H1 (cell line): ENCODE results near the gene PIEZO1. TPM values are rescaled to one million over a fixed set of nuclear protein-coding genes. Genes with fewer than 3 reads are reported as not detected.

Source experiments
- CTCF ChIA-PET: fragments of 300-600 bp; sonication (Branson Sonifier 250); formaldehyde crosslinking; loops from one replicate; lab custom pipeline; 2021; ENCODE audit not compliant: partially characterized antibody; lab: Charles Lee
- POLR2A ChIA-PET: fragments of 300-600 bp; sonication (Branson Sonifier 250); formaldehyde crosslinking; loops from one replicate; lab custom pipeline; 2021; ENCODE audit warnings: inconsistent platforms; ENCODE audit not compliant: partially characterized antibody; lab: Charles Lee
- DNase-seq, 2 experiments: peaks; one replicate each; pipeline versions ENCODE4 v3.0.0 to v3.0.0-alpha.2; 2010 to 2022; ENCODE audit warnings: low spot score in 2 of 2, low read depth in 1 of 2, mixed read lengths in 1 of 2
- FAIRE-seq: peaks from 2 replicates; lab custom pipeline; 2011; peaks lifted over from hg19 to GRCh38; lab: Jason Lieb, UNC
- H2AFZ ChIP-seq: 2 replicates; pipeline ENCODE4 v1.8.1; 2012; ENCODE audit warnings: low read length, inconsistent platforms
- H2AK5ac ChIP-seq: 2 replicates; pipeline ENCODE4 v1.6.1; 2013; ENCODE audit warnings: low read depth, low read length
- H2BK120ac ChIP-seq: replicated peaks from 2 replicates; pipeline ENCODE3; 2013; ENCODE audit warnings: low read depth, low read length, inconsistent platforms
- H2BK12ac ChIP-seq: 2 replicates; pipeline ENCODE4 v1.6.1; 2013; ENCODE audit warnings: low read depth, low read length
- H2BK15ac ChIP-seq: 2 replicates; pipeline ENCODE4 v1.6.1; 2013; ENCODE audit warnings: low read length
- H2BK20ac ChIP-seq: 2 replicates; pipeline ENCODE4 v1.6.1; 2013; ENCODE audit warnings: low read length
- H2BK5ac ChIP-seq: 2 replicates; pipeline ENCODE4 v1.6.1; 2013; ENCODE audit warnings: low read depth, low read length
- H3K14ac ChIP-seq: 2 replicates; pipeline ENCODE4 v1.6.1; 2013; ENCODE audit warnings: inconsistent platforms; ENCODE audit not compliant: insufficient read length
- H3K18ac ChIP-seq: 2 replicates; pipeline ENCODE4 v1.6.1; 2013; ENCODE audit warnings: low read length; ENCODE audit errors: extremely low read depth
- H3K23ac ChIP-seq: 2 replicates; pipeline ENCODE4 v1.6.1; 2013; ENCODE audit warnings: inconsistent platforms; ENCODE audit not compliant: insufficient read length
- H3K23me2 ChIP-seq: 2 replicates; pipeline ENCODE4 v1.6.1; 2013; ENCODE audit warnings: low read depth, low read length
- H3K27ac ChIP-seq: 2 replicates; pipeline ENCODE4 v1.6.1; 2011; ENCODE audit warnings: low read depth, low read length, inconsistent platforms
- H3K27me3 ChIP-seq, 4 experiments: replicated peaks in 1 of 4; 1 replicate in 1 of 4; 2 replicates in 3 of 4; pipeline versions ENCODE4 v1.6.1 to v1.8.1; 2011 to 2013; ENCODE audit warnings: low read length in 3 of 4, mild to moderate bottlenecking in 3 of 4, inconsistent platforms in 2 of 4, mixed read lengths in 2 of 4, moderate library complexity in 1 of 4; ENCODE audit not compliant: control insufficient read depth in 3 of 4, insufficient read depth in 3 of 4; ENCODE audit errors: extremely low read depth in 1 of 4
- H3K36me3 ChIP-seq, 4 experiments: 2 replicates each; pipeline versions ENCODE4 v1.6.1 to v1.8.1; 2011 to 2013; ENCODE audit warnings: mild to moderate bottlenecking in 4 of 4, low read length in 3 of 4, moderate library complexity in 2 of 4, control low read depth in 1 of 4, inconsistent platforms in 1 of 4; ENCODE audit not compliant: insufficient read depth in 4 of 4, control insufficient read depth in 2 of 4
- H3K4ac ChIP-seq: replicated peaks from 2 replicates; pipeline ENCODE3; 2013; ENCODE audit warnings: low read length, low read depth, mixed read lengths, inconsistent platforms; ENCODE audit not compliant: insufficient read length
- H3K4me1 ChIP-seq, 4 experiments: replicated peaks in 1 of 4; 1 replicate in 1 of 4; 2 replicates in 3 of 4; pipeline versions ENCODE4 v1.6.1 to v1.8.1; 2011 to 2013; ENCODE audit warnings: low read length in 3 of 4, inconsistent platforms in 2 of 4, mixed read lengths in 1 of 4; ENCODE audit not compliant: insufficient read depth in 4 of 4, control insufficient read depth in 3 of 4
- H3K4me2 ChIP-seq, 2 experiments: 2 replicates each; pipeline versions ENCODE4 v1.6.1 to v1.8.1; 2011 to 2013; ENCODE audit warnings: low read depth in 2 of 2, low read length in 2 of 2, control low read depth in 1 of 2, inconsistent platforms in 1 of 2, mild to moderate bottlenecking in 1 of 2; ENCODE audit not compliant: insufficient read depth in 1 of 2
- H3K4me3 ChIP-seq, 4 experiments: fragments of 200-600, 300-600 bp in 1 of 4; sonication (generic), shearing (Covaris generic), sonication (Bioruptor Twin) in 1 of 4; 2 replicates each; pipeline versions ENCODE4 v1.5.1 to v1.8.1; 2011 to 2016; ENCODE audit warnings: low read length in 4 of 4, low read depth in 3 of 4, control low read depth in 2 of 4, inconsistent platforms in 2 of 4, mild to moderate bottlenecking in 2 of 4, mixed read lengths in 1 of 4, moderate library complexity in 1 of 4; ENCODE audit not compliant: insufficient read depth in 2 of 4; ENCODE audit errors: extremely low read depth in 1 of 4
- H3K56ac ChIP-seq: replicated peaks from 2 replicates; pipeline ENCODE3; 2013; ENCODE audit warnings: low read depth, mild to moderate bottlenecking, mixed read lengths, low read length, inconsistent platforms; ENCODE audit not compliant: insufficient read length
- H3K79me1 ChIP-seq: 2 replicates; pipeline ENCODE4 v1.6.1; 2013; ENCODE audit warnings: low read depth, low read length, control low read depth
- H3K79me2 ChIP-seq, 2 experiments: 2 replicates each; pipeline versions ENCODE4 v1.6.1 to v1.8.1; 2012 to 2013; ENCODE audit warnings: low read length in 2 of 2, mild to moderate bottlenecking in 2 of 2, inconsistent platforms in 1 of 2; ENCODE audit not compliant: insufficient read depth in 2 of 2, control insufficient read depth in 1 of 2
- H3K9ac ChIP-seq, 4 experiments: replicated peaks in 1 of 4; 1 replicate in 1 of 4; 2 replicates in 3 of 4; pipeline versions ENCODE4 v1.6.1 to v1.8.1; 2011 to 2013; ENCODE audit warnings: low read depth in 3 of 4, low read length in 3 of 4, control low read depth in 2 of 4, mild to moderate bottlenecking in 2 of 4, moderate library complexity in 2 of 4, inconsistent platforms in 1 of 4; ENCODE audit errors: extremely low read depth in 1 of 4
- H3K9me3 ChIP-seq, 2 experiments: 2 replicates each; pipeline versions ENCODE4 v1.6.1 to v1.8.1; 2012 to 2013; ENCODE audit warnings: mild to moderate bottlenecking in 2 of 2, moderate library complexity in 2 of 2, control low read depth in 1 of 2, inconsistent platforms in 1 of 2, low read depth in 1 of 2, low read length in 1 of 2, mixed read lengths in 1 of 2; ENCODE audit not compliant: insufficient read depth in 2 of 2
- H4K20me1 ChIP-seq, 2 experiments: replicated peaks in 1 of 2; 2 replicates each; pipeline versions ENCODE3 to v1.8.1; 2011 to 2013; ENCODE audit warnings: inconsistent platforms in 2 of 2, low read length in 2 of 2, mild to moderate bottlenecking in 1 of 2; ENCODE audit not compliant: insufficient read depth in 2 of 2, control insufficient read depth in 1 of 2
- H4K5ac ChIP-seq: 2 replicates; pipeline ENCODE4 v1.6.1; 2013; ENCODE audit warnings: low read length, low read depth, mixed read lengths, inconsistent platforms; ENCODE audit not compliant: insufficient read length
- H4K8ac ChIP-seq: 2 replicates; pipeline ENCODE4 v1.8.0; 2013; ENCODE audit warnings: mild to moderate bottlenecking, moderate library complexity, low read length, inconsistent platforms; ENCODE audit not compliant: insufficient read depth; ENCODE audit errors: extremely low read depth
- H4K91ac ChIP-seq: replicated peaks from 2 replicates; pipeline ENCODE3; 2013; ENCODE audit warnings: low read length, mixed read lengths, inconsistent platforms; ENCODE audit not compliant: insufficient read length
- EGR1 ChIP-seq: IDR thresholded peaks from 2 replicates; pipeline ENCODE4 v1.6.1; 2011; ENCODE audit warnings: low read depth, low read length, borderline replicate concordance
- GABPA ChIP-seq: IDR thresholded peaks from 2 replicates; pipeline ENCODE4 v1.6.1; 2011; ENCODE audit warnings: mild to moderate bottlenecking, low read length, moderate library complexity, borderline replicate concordance; ENCODE audit not compliant: insufficient read depth
- MAFK ChIP-seq: IDR thresholded peaks from 2 replicates; pipeline ENCODE4 v1.6.1; 2012; ENCODE audit warnings: low read depth, mild to moderate bottlenecking, improper control_type of control experiment, low read length
- PHF8 ChIP-seq: fragments of 200-600 bp; sonication (generic); conservative IDR thresholded peaks from 2 replicates; pipeline ENCODE4 v1.7.1; 2012; ENCODE audit warnings: low read depth, mild to moderate bottlenecking, inconsistent platforms, low read length, moderate library complexity
- POLR2AphosphoS5 ChIP-seq: IDR thresholded peaks from 2 replicates; pipeline ENCODE4 v1.6.1; 2011; ENCODE audit warnings: low read depth, low read length
- whole genome bisulfite sequencing, 2 experiments: shearing (Covaris generic) in 1 of 2; methylation state at CpG; one replicate each; pipeline versions ENCODE4 v1.1.6 to v1.1.7; 2013 to 2015; ENCODE audit warnings: low lambda C conversion rate in 2 of 2, mixed read lengths in 2 of 2, inconsistent platforms in 1 of 2, low coverage in 1 of 2, missing lambda C conversion rate in 1 of 2; ENCODE audit not compliant: insufficient replicate concordance in 2 of 2, insufficient coverage in 1 of 2, insufficient read length in 1 of 2; ENCODE audit errors: extremely low coverage in 1 of 2, missing lambda C conversion rate in 1 of 2; 5-methylcytosine and 5-hydroxymethylcytosine counted together
- polyA plus RNA-seq, 7 experiments: library from polyadenylated mRNA; depleted of rRNA in 3 of 7; stranded (reverse) in 5 of 7; unstranded in 2 of 7; fragments of >200 nt in 5 of 7; fragments of 200-250 nt in 2 of 7; gene quantifications; 1 replicate in 5 of 7; 2 replicates in 1 of 7; 4 replicates in 1 of 7; pipeline versions ENCODE4 v1.2.1 to v1.2.3, GENCODE V29; 2011 to 2013; ENCODE audit warnings: missing spikeins in 2 of 7, mixed read lengths in 2 of 7
- total RNA-seq: library from RNA; stranded (reverse); fragmentation: NEBNext Ultra II Directional; extraction: Animal tissue kit (Norgen Biotek cat#: 25700); gene quantifications from 2 replicates; pipeline ENCODE4 v1.2.1, GENCODE V29; 2021

Gene PIEZO1
- total and polyA plus RNA-seq, 2 of the 8 experiments (the other 6 are each of a cell fraction or from before 2014, with no cell fraction given), result 42.3 to 67.5 TPM

- H2BK15ac ChIP-seq, result no peak overlapping the region
- H3K79me2 ChIP-seq, result no peaks in the 10 kb centered on the region
- H4K8ac ChIP-seq, result no peak overlapping the region
- no peak overlapping the region for H2BK20ac ChIP-seq
- no peak overlapping the region for H2BK120ac ChIP-seq
- H4K20me1 ChIP-seq, result peaks cover 6 to 16% of the 10 kb centered on the region in 2 experiments
- H3K79me1 ChIP-seq, result peaks cover 2% of the 10 kb centered on the region; the same call in 1 of the 2 replicates
- no peak overlapping the region for H3K4me3 ChIP-seq
- no peak overlapping the region for H2AK5ac ChIP-seq
- no peak overlapping the region for H3K56ac ChIP-seq
- H3K23me2 ChIP-seq, result no peaks in the 10 kb centered on the region
- ChIA-PET CTCF (interaction anchor here (1.2 to 3.0 kb wide), 5 partner anchors 10 to 87 kb away, joined by 3 to 16 read pairs (median 7); partner anchors contain the start of genes CTU2 and RNF166), POLR2A (interaction anchor here (0.6 to 1.4 kb wide), 5 partner anchors 8 to 94 kb away, joined by 3 to 5 read pairs (median 3); no protein-coding TSS in a partner anchor)
- H2BK12ac ChIP-seq, result no peak overlapping the region
- no peak for TF ChIP-seq EGR1
- TF ChIP-seq GABPA, result no peak
- TF ChIP-seq POLR2AphosphoS5, result peak; percentile 9; the same call in 1 of the 2 replicates
- no peak for TF ChIP-seq PHF8
- no peak for TF ChIP-seq MAFK
- no peak overlapping the region for H4K5ac ChIP-seq
- no peak overlapping the region for H3K14ac ChIP-seq
- H3K27ac ChIP-seq, result no peak overlapping the region
- H3K36me3 ChIP-seq, result peaks cover 4 to 37% (median 22%) of the 10 kb centered on the region in 4 experiments; a peak in 5 of 8 replicates
- no peak overlapping the region for H2BK5ac ChIP-seq
- no peak overlapping the region for H4K91ac ChIP-seq
- no peak for FAIRE-seq
- H2AFZ ChIP-seq, result no peak overlapping the region
- no peak overlapping the region for H3K4ac ChIP-seq
- WGBS, 2 experiments, result 90% methylated on average over 15 of the region's 15 CpGs; no CpG with 5 or more reads in 1 of the 2 experiments
- H3K9ac ChIP-seq, result no peak overlapping the region
- no peak overlapping the region for H3K18ac ChIP-seq
- H3K27me3 ChIP-seq, result no peaks in the 10 kb centered on the region
- no peaks in the 10 kb centered on the region for H3K9me3 ChIP-seq
- peaks cover 0 to 3% (median 0%) of the 10 kb centered on the region in 4 experiments; a peak in 1 of 7 replicates for H3K4me1 ChIP-seq
- no peak for DNase-seq
- no peak overlapping the region for H3K4me2 ChIP-seq
- H3K23ac ChIP-seq, result no peak overlapping the region
Observed at GRCh38 chr16:88716201-88716600, 68.8 kb downstream of the PIEZO1 start.
